ENCODE data around the gene GADL1. TPM values are rescaled to one million over a fixed set of nuclear protein-coding genes. Genes with fewer than 3 reads are reported as not detected.

Gene GADL1
- total and polyA plus RNA-seq, 9 donors, result 0.01 to 13.3 (median 0.23) TPM; not detected in 3

DNA sequence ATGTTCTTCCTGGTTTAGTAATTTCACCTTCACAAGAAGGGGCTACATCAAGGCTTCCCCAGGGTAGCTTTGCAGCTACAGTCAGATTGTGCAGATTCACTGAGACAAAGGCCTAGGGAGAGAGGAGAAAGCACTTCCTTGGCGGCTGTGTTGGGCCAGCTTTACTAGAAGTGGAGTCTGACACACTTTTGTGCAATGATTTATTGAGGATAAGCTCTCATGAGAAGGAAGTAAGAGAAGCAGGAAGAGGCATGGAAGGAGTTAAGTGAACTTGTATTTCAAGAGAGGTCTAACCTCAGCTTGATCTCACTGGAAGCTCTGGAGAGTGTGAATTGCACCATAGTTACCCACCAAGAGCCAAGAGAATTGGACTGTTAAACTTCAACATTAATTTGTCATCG, 209.2 kb downstream of the GADL1 start:
- no peak for DNase-seq
- Histone ChIP-seq H3K27ac (no peak overlapping the region), H3K9me3 (no peaks in the 10 kb centered on the region), H3K36me3 (no peaks in the 10 kb centered on the region), H3K4me3 (no peak overlapping the region), H3K27me3 (no peaks in the 10 kb centered on the region), H3K4me1 (ENCODE audit: insufficient read depth) (peaks cover 30% of the 10 kb centered on the region)
- TF ChIP-seq EP300 (IDR thresholded peaks at IDR 0.05) (no peak), POLR2A (IDR thresholded peaks at IDR 0.05) (no peak)
- TF ChIP-seq, protein P1, sequence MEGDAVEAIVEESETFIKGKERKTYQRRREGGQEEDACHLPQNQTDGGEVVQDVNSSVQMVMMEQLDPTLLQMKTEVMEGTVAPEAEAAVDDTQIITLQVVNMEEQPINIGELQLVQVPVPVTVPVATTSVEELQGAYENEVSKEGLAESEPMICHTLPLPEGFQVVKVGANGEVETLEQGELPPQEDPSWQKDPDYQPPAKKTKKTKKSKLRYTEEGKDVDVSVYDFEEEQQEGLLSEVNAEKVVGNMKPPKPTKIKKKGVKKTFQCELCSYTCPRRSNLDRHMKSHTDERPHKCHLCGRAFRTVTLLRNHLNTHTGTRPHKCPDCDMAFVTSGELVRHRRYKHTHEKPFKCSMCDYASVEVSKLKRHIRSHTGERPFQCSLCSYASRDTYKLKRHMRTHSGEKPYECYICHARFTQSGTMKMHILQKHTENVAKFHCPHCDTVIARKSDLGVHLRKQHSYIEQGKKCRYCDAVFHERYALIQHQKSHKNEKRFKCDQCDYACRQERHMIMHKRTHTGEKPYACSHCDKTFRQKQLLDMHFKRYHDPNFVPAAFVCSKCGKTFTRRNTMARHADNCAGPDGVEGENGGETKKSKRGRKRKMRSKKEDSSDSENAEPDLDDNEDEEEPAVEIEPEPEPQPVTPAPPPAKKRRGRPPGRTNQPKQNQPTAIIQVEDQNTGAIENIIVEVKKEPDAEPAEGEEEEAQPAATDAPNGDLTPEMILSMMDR (IDR thresholded peaks at IDR 0.05), result no peak
- intact Hi-C loops (cut with DNase I), result loop anchor here in 3 of 4 donors (10.0 kb wide), 2 partner anchors 80 to 160 kb away; partner anchors contain the start of gene TGFBR2 (in 2 of the 3)
- WGBS, 3 donors, result 89 to 99% (median 93%) methylated on average over 2 of the region's 2 CpGs

DNA sequence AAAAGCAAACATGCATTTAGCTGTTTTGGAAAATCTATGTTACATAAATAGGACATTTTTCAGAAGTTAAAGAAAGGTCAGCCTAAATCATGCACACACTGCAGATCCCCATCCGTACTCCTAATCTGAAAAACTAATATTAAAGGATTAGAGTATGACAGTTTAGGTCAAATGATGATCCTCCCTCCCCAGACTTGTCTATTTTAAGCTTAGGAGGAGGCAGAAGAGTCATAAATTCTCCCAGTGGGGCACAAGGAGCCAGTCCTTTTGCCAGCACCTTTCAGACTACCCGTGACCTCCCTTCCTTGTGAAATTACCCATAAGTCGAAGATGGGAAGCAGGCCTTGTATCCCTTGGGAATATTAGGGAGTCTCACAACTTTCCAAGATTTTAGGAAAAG, 210.1 kb downstream of the GADL1 start:
- intact Hi-C loops (cut with DNase I), result loop anchor here in 3 of 4 donors (10.0 kb wide), 2 partner anchors 80 to 160 kb away; partner anchors contain the start of gene TGFBR2 (in 2 of the 3)
- no peaks in the 10 kb centered on the region for H3K27me3 ChIP-seq
- 38 to 64% (median 48%) methylated on average over 3 of the region's 3 CpGs for WGBS, 3 donors
- no peak overlapping the region for H3K27ac ChIP-seq
- no peak for TF ChIP-seq POLR2A (IDR thresholded peaks at IDR 0.05)
- no peak for TF ChIP-seq EP300 (IDR thresholded peaks at IDR 0.05)
- TF ChIP-seq, protein P1 (IDR thresholded peaks at IDR 0.05), result no peak
- no peak overlapping the region for H3K4me3 ChIP-seq
- no peaks in the 10 kb centered on the region for H3K36me3 ChIP-seq
- no peak for DNase-seq
- peaks cover 32% of the 10 kb centered on the region for H3K4me1 ChIP-seq (ENCODE audit: insufficient read depth)
- no peaks in the 10 kb centered on the region for H3K9me3 ChIP-seq

DNA sequence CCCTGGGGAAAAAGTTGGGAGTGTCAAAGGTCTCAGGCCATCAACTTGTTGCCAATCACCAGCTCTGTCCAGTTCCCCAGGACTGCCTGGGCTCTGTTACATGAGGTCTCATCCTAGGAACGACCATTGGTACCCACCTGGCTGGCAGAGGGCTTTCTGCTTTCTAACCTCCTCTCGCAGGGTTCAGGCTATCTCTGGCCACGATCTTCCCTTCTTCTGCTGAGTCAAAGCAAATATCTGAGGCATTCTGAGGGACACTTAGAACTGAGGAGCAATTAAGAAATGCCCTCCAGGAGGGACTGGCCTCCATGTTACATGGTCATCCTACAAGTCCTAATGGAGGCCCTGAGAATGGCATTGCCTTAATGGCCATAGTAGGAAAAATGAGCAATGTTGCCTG, 210.7 kb downstream of the GADL1 start:
- no peak for DNase-seq
- Histone ChIP-seq H3K27me3 (no peaks in the 10 kb centered on the region), H3K27ac (no peak overlapping the region), H3K4me3 (no peak overlapping the region), H3K9me3 (no peaks in the 10 kb centered on the region), H3K36me3 (no peaks in the 10 kb centered on the region), H3K4me1 (ENCODE audit: insufficient read depth) (peaks cover 27% of the 10 kb centered on the region)
- intact Hi-C loops (cut with DNase I), result loop anchor here in 3 of 4 donors (10.0 kb wide), 2 partner anchors 79 to 159 kb away; partner anchors contain the start of gene TGFBR2 (in 2 of the 3)
- TF ChIP-seq, protein P1 (IDR thresholded peaks at IDR 0.05), result no peak
- no peak for TF ChIP-seq EP300 (IDR thresholded peaks at IDR 0.05)
- TF ChIP-seq POLR2A (IDR thresholded peaks at IDR 0.05), result no peak
- 84 to 91% (median 85%) methylated on average over 3 of the region's 3 CpGs for WGBS, 3 donors

DNA sequence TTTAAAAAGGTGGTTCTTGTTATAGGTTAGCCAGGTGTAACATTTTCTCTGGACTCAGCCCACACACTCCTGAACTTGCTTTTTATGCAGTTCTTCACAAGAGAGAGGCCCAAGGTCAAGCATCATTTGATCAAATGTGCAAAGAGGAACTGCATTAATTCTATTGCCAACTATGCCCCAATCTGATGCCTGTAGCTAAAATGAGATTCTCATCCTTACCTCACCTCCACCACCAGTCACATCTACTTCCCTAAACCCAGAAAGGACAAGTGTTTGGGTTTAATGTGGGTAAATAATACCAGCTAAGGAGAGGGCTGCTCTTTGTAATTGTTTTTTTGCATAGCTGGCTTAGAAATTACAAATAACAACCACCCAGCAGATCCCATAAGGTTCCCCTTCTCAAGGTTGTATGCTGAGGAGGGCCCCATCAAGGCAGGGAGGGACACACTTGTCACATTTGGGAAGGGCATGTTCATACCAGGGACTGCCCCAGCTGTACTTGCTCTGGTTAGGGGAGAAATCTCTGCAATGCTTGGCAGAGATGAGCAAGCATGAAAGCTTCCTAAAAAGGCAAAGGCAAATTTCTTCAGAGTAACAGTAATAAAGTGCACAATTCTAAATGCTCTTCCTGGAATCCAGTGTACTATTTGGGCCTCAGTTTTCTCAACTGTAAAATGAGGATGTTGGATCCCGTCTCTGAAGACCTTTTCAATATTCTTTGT, 211.9 kb downstream of the GADL1 start:
- WGBS, 3 donors, result 58 to 79% (median 72%) methylated on average over 1 of the region's 1 CpG

More for the DNA sequence above, 211.9 kb downstream of the GADL1 start:
- Histone ChIP-seq H3K27me3 (no peaks in the 10 kb centered on the region), H3K27ac (no peak overlapping the region), H3K9me3 (no peaks in the 10 kb centered on the region), H3K4me3 (no peak overlapping the region), H3K36me3 (no peaks in the 10 kb centered on the region), H3K4me1 (ENCODE audit: insufficient read depth) (peaks cover 20% of the 10 kb centered on the region)
- no peak for DNase-seq
- TF ChIP-seq POLR2A (IDR thresholded peaks at IDR 0.05) (no peak), EP300 (IDR thresholded peaks at IDR 0.05) (no peak)
- TF ChIP-seq, protein P1 (IDR thresholded peaks at IDR 0.05), result no peak
- intact Hi-C loops (cut with DNase I), result loop anchor here in 3 of 4 donors (10.0 kb wide), 2 partner anchors 78 to 158 kb away; partner anchors contain the start of gene TGFBR2 (in 2 of the 3)
